ENCODE results near the gene GIPC3.
"Not testable (repeated sequence)": the region's sequence is repeated elsewhere in the genome, so short reads cannot be mapped to it uniquely, and the experiment has no call there.

GIPC3 gene

GRCh38 chr19:3563709-3564524, 21.4 kb upstream of the GIPC3 start:
- no peak for TF ChIP-seq CTCF (IDR thresholded peaks at IDR 0.05; ENCODE audit: poor library complexity, severe bottlenecking)
- no peak for ATAC-seq (ENCODE audit: low read depth)

GRCh38 chr19:3565139-3565538, 20.1 kb upstream of the GIPC3 start:
- Histone ChIP-seq H3K27ac (ENCODE audit: poor library complexity, severe bottlenecking) (no peak overlapping the region), H3K36me3 (ENCODE audit: low read depth) (no peaks in the 10 kb centered on the region), H3K4me1 (ENCODE audit: insufficient read depth, poor library complexity, severe bottlenecking) (peaks cover 8% of the 10 kb centered on the region), H3K4me3 (ENCODE audit: severe bottlenecking) (no peak overlapping the region), H3K9me3 (ENCODE audit: severe bottlenecking) (no peaks in the 10 kb centered on the region), H3K27me3 (ENCODE audit: insufficient read depth, poor library complexity, severe bottlenecking) (no peaks in the 10 kb centered on the region)
- DNase-seq (ENCODE audit: low spot score), result no peak
- TF ChIP-seq CTCF (IDR thresholded peaks at IDR 0.05; ENCODE audit: poor library complexity, severe bottlenecking), result no peak
- 0 out of 3 replicates have a peak, but pooled peaks have one; percentile 35 for ATAC-seq (ENCODE audit: low read depth)

More at GRCh38 chr19:3563709-3564524, 21.4 kb upstream of the GIPC3 start:
- H3K27ac ChIP-seq (ENCODE audit: poor library complexity, severe bottlenecking), result no peak overlapping the region
- H3K36me3 ChIP-seq (ENCODE audit: low read depth), result no peaks in the 10 kb centered on the region
- H3K9me3 ChIP-seq (ENCODE audit: severe bottlenecking), result no peaks in the 10 kb centered on the region
- H3K4me3 ChIP-seq (ENCODE audit: severe bottlenecking), result no peak overlapping the region
- no peaks in the 10 kb centered on the region for H3K27me3 ChIP-seq (ENCODE audit: insufficient read depth, poor library complexity, severe bottlenecking)
- H3K4me1 ChIP-seq (ENCODE audit: insufficient read depth, poor library complexity, severe bottlenecking), result peaks cover 8% of the 10 kb centered on the region
- DNase-seq (ENCODE audit: low spot score), result no peak

- not testable (repeated sequence) for H3K27ac ChIP-seq (ENCODE audit: poor library complexity, severe bottlenecking); ATAC-seq (ENCODE audit: low read depth); H3K4me3 ChIP-seq (ENCODE audit: severe bottlenecking)
These were observed 15.2 kb upstream of the GIPC3 start for GRCh38 chr19:3570042-3570441.

GRCh38 chr19:3570606-3571011, 14.7 kb upstream of the GIPC3 start:
- ATAC-seq (ENCODE audit: low read depth) (no peak), DNase-seq (ENCODE audit: low spot score) (no peak)
- Histone ChIP-seq H3K4me3 (ENCODE audit: severe bottlenecking) (no peak overlapping the region), H3K4me1 (ENCODE audit: insufficient read depth, poor library complexity, severe bottlenecking) (peaks cover 2% of the 10 kb centered on the region), H3K36me3 (ENCODE audit: low read depth) (peaks cover 14% of the 10 kb centered on the region), H3K9me3 (ENCODE audit: severe bottlenecking) (no peaks in the 10 kb centered on the region), H3K27ac (ENCODE audit: poor library complexity, severe bottlenecking) (no peak overlapping the region), H3K27me3 (ENCODE audit: insufficient read depth, poor library complexity, severe bottlenecking) (no peaks in the 10 kb centered on the region)
- no peak for TF ChIP-seq CTCF (IDR thresholded peaks at IDR 0.05; ENCODE audit: poor library complexity, severe bottlenecking)

More at GRCh38 chr19:3570042-3570441, 15.2 kb upstream of the GIPC3 start:
- not testable (repeated sequence) for H3K9me3 ChIP-seq (ENCODE audit: severe bottlenecking); DNase-seq (ENCODE audit: low spot score); H3K36me3 ChIP-seq (ENCODE audit: low read depth); H3K27me3 ChIP-seq (ENCODE audit: insufficient read depth, poor library complexity, severe bottlenecking); H3K4me1 ChIP-seq (ENCODE audit: insufficient read depth, poor library complexity, severe bottlenecking)

- peak overlapping the region; percentile 33 for H3K4me3 ChIP-seq (ENCODE audit: severe bottlenecking)
- H3K9me3 ChIP-seq (ENCODE audit: severe bottlenecking), result no peaks in the 10 kb centered on the region
- peaks cover 2% of the 10 kb centered on the region for H3K4me1 ChIP-seq (ENCODE audit: insufficient read depth, poor library complexity, severe bottlenecking)
- no peak for TF ChIP-seq CTCF (IDR thresholded peaks at IDR 0.05; ENCODE audit: poor library complexity, severe bottlenecking)
- DNase-seq (ENCODE audit: low spot score), result peak; percentile 99
- peak overlapping the region; percentile 61 for H3K27ac ChIP-seq (ENCODE audit: poor library complexity, severe bottlenecking)
- H3K36me3 ChIP-seq (ENCODE audit: low read depth), result peaks cover 15% of the 10 kb centered on the region
- ATAC-seq (ENCODE audit: low read depth), result peak; percentile 92
- no peaks in the 10 kb centered on the region for H3K27me3 ChIP-seq (ENCODE audit: insufficient read depth, poor library complexity, severe bottlenecking)
These were observed 13.0 kb upstream of the GIPC3 start for GRCh38 chr19:3572132-3572854.
